Right ventricle myocardium superior (tissue), 1 donor: ENCODE measurements around the gene TRIM54. TPM values are rescaled to one million over a fixed set of nuclear protein-coding genes. Genes with fewer than 3 reads are reported as not detected.
A peak's percentile ranks its signal among the peaks of the same experiment; 100 is the strongest.
"Not testable (repeated sequence)": the region's sequence is repeated elsewhere in the genome, so short reads cannot be mapped to it uniquely, and the experiment has no call there.

Experiments
- ATAC-seq: fragments of 200-7000 bp; cut with Tn5 transposase; one replicate; pipeline ENCODE4 v1.9.1; 2020; ENCODE audit warnings: mild to moderate bottlenecking; ENCODE audit not compliant: poor library complexity
- DNase-seq: peaks from one replicate; pipeline ENCODE4 v3.0.0-alpha.2; 2020
- intact Hi-C: fragments of 100-400 bp; cut with DNase I; formaldehyde crosslinking; loops from one replicate; pipeline ENCODE4 v1.11.2; 2022
- total RNA-seq: library from RNA; stranded (reverse); fragmentation: NEBNext Ultra II Directional; extraction: Animal tissue kit (Norgen Biotek cat#: 25700); gene quantifications from one replicate; pipeline ENCODE4 v1.2.1, GENCODE V29; 2021
- donor health status: DM: no; HTN: yes; CAD: no; lungs with severe emphysema.

The TRIM54 gene
- total RNA-seq, 1 donor from 2014 or later, result 301 TPM

DNA sequence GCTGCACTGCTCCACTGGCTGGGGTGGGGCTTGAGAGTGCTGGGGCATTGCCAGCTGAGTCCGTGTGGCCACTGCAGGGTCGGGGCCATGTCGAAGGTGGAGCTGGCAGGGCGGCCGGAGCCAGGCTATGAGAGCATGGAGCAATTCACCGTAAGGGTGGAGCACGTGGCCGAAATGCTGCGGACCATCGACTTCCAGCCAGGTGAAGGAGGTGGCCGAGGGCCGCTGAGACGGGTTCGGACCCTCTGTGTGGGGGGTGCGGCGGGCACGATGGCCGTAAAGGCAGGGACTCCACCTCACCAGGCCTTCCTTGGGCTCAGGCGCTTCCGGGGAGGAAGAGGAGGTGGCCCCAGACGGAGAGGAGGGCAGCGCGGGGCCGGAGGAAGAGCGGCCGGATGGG lies 23.9 kb downstream of the TRIM54 start:
- no peak for DNase-seq
- ATAC-seq, result no peak
- intact Hi-C loops, result no loop called here

DNA sequence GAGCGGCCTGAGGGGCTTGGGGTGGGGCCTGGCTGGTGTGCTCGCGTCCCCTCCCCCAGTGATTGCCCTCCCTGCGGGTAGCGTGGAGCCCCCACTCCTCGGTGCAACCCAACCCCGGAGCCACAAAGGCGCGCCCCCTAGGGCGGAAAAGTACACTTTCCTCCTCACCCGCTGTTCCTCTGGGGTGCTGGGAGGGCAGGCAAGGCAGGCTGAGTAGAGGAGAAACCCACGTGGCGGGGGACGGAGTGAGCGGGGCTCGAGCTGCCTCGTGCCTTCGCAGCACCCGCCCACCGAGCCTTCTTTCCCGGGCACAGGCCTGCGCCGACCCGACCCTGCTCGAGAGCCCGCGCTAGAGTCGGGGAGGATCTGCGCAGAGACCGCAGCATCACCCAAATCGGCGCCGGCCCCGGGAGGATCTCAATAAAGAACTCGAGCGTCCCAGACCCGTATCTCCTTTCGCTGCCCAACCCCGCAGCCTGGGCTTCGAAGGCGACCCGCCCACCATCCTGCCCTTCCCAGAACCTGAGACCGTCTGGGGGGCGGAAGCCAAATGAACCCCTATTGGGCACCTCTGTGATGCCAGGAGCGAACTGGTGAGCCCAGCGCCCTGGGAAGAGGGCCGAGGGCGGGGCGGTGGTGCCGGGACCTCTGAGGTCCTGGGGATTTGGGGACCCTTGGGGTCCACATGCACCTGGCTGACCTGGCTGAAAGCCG lies 24.5 kb downstream of the TRIM54 start:
- intact Hi-C loops, result no loop called here
- DNase-seq (no peak), ATAC-seq (no peak)

DNA sequence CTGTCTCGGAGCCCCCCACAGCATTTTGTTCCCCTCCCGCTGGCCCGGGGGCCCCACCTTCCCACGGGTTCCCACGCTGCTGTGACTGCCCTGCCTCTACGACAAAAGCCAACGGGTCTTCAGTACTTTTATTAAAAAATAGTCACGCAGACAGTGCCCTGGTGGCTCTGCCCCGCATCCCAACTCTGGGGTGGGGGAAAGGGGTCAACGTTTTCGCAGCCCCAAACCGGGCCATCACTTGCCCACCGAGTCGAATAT lies 25.0 kb downstream of the TRIM54 start:
- ATAC-seq (no peak), DNase-seq (no peak)
- intact Hi-C loops, result no loop called here

DNA sequence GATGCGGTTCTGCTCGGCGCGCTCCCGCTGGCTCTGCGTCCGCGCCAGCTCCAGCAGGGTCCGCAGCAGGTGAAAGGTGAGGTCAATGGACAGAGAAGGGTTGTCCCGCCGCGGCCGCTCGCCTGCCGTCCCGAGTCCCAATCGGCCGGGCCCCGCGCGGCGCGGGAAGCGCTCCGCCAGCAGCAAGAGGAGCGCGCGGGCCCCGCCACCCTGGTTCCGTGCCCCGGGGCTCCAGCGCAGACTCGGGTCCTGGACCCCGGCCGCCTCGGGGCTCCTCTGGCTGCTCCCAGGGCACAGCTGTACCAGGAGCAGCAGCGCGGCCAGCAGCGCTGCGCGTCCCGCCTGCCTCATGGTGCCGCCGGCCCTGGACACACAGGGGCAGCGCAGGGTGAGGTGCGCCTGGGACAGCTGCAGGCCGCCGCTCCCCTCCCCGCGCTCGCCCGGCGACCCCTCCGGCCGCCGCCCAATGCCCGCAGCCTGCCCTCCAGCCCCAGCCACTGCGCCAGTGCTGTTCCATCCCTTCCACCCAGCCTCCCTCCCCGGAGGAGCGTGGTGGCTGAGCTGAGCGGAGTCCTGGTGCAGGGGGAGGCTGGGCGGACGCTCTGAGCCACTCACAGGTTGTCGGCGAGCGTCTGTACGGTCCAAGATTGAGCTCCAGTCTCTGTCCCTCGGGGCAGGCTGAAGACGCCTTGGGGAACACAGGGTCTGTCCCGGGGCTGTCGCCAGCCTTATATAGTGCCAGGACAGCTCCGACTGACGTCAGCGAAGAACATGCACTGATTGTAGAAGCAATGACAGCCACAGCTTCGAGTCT lies 25.5 kb downstream of the TRIM54 start:
- peak; percentile 1 for ATAC-seq
- intact Hi-C loops, result no loop called here
- no peak for DNase-seq

DNA sequence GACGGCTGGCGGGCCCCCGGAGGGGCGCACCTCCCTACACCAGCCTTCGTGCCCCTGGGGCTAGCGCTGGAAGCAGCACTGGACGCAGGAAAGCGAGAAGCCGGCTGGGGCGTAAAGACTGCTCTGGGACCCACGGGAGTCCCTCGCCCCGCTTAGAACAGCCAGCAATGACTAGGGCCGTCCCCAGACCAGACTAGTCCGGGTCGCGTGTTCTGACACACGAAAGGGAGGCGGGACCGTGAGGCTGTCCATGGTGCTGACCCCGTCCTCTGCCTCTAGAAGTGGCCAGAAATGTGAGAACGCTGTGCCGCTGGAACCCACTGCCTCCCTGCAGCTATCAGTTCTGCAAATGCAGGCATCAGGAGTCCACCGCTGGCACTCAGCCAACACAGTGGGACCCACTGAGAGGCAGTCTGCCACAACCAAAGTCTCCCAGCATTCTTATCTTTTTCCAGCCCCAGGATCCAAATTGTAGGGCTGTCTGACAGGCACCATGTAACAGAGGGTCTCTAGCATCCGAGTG lies 26.2 kb downstream of the TRIM54 start, which contains the start of gene UCN:
Gene UCN (minus strand): TSS at position 87 of the 523 bp plus-strand sequence. CDS start 550 bp downstream, outside the sequence.
- peak; percentile 67 for DNase-seq
- ATAC-seq, result peak; percentile 17
- intact Hi-C loops, result no loop called here

DNA sequence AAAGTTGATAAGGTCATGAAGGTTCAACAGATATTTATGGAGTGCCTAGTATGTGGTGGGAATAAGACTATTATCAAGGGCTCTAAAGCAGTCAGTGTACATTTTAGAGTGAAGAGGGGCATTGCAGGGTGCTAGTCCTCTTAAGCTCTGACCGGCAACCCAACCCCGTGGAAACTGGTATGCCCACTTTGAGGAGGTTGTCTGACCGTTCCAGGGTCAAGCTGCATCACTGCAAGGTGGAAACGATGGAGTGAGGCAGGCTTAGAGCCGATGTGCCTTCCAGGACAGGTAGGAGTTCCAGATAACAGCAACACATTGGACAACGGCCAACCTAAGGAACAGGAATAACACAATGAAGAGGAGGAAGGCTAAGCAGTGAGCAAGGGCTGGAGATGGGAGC lies 27.4 kb downstream of the TRIM54 start:
- intact Hi-C loops, result no loop called here
- no peak for ATAC-seq
- DNase-seq, result no peak

DNA sequence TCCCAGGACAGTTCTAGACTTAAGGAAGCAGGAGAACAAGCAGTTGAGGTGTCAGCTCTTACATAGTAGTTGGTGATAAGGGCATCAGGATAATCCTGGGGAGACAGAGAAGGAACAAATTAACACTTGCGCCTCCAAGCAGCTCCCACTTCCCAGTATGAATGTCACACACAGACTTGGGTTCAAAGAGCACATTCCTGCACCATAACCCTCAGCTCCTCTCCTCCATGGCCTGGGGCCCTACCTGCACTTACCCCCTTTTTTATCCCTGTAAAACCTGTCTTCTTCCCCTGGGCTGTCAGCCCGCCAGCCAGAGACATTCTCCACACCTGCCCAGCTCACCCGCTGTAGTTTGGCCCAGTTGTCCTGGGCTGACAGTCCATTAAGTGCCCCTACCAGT lies 29.9 kb downstream of the TRIM54 start:
- intact Hi-C loops, result no loop called here
- ATAC-seq, result peak; percentile 2
- no peak for DNase-seq

DNA sequence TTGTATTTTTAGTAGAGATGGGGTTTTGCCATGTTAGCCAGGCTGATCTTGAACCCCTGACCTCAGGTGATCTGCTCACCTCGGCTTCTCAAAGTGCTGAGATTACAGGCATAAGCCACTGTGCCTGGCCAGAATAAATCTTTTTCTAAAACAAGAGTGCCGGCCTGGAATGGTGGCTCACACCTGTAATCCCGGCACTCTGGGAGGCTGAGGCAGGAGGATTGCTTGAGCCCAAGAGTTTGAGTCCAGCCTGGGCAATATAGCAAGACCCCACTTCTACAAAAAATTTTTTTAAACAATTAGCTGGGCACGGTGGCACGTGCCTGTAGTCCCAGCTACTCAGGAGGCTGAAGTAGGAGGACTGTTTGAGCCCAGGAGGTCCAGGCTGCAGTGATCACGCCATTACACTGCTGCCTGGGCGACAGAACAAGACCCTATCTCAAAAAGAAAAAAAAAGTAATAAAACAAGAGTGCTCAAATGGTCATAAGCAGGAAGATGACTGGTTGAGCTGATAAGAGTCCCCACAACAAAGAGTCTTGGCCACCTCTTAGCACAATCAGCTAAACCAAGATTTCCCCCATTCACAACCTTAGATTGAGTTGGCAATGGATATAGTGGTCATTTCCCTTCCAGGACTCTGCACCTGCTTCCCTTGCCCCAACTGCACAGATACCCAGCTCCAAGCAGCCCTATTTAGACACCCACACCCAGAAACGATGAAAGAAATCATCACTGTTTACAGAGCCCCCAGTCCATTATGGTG lies 31.8 kb downstream of the TRIM54 start:
- DNase-seq (no peak), ATAC-seq (no peak)
- intact Hi-C loops, result no loop called here

DNA sequence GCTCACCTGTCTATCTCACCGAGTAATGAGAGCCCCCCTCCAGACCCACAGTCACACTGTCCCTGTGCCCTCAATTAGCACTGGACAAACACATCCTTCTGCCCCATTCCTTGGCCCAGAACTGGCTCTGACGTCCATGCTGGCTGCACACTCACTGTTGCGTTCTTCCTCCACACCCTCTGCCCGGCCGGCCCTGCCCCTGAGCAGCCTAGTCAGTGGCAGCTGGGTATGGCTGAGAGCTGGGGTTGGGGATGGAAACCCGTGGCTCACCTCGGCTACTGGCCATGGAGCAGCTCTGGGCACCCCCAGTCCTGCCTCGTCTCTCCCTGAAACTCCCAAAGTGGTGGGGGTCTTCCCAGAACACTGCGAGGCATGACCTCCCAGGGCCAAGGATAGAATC lies 32.5 kb downstream of the TRIM54 start:
- ATAC-seq (no peak), DNase-seq (no peak)
- intact Hi-C loops, result no loop called here

DNA sequence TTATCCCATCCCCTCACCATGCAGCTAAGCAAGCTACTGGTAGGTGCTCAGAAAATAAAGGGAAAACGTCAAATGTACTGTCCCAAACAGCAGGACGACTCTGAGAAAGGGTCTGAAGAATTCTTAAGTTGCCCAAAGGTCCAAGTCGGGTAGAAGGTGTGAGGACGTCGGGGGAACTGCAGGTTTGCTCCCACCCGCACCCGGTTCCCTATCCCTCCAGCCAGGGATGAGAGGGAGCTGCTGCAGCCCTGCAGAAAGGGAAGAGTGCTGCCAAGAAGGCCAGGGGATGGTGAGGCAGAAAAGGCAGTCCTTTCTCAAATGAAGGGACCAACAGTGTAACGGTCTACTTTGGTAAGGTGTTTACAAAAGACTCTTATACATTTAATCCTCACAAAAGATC lies 32.9 kb downstream of the TRIM54 start:
- intact Hi-C loops, result no loop called here
- ATAC-seq, result no peak
- no peak for DNase-seq

DNA sequence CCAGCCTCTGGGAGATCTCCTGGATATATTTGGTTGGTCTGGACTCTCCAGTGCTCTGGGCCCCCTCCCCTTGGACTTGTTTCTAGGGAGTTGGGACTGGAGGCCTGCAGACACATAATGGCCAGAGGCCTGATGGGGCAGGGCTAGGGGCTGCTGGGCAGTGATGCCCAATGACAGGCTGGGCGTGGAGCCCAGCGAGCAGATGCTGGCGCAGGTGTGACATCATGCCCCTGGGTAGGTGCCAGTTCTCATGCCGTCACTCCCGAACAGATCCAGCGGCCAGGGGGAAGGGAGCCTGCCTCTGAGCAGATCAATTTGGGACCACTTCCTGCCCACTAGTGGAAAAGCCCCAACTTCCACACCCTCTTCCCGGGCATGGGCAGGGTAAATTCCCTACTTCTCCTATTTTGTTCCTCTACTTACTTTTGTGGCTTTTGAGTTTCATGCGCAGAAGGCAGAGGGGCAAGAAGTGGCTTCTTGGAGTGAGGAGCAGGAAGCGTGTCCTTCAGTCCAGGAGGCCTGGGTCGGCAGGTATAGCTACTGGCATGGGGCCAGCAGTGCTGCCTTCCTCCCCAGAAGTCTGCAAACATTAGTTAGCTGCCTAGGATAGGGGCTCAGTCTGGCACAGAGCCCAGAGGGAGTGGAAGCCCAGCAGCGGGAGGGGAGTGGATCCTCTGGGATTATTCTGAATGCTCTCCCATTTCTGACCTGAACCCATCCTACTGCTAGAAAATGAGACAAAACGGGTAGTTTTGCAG lies 34.6 kb downstream of the TRIM54 start:
- ATAC-seq (peak; percentile 14), DNase-seq (peak; percentile 60)
- intact Hi-C loops, result no loop called here

DNA sequence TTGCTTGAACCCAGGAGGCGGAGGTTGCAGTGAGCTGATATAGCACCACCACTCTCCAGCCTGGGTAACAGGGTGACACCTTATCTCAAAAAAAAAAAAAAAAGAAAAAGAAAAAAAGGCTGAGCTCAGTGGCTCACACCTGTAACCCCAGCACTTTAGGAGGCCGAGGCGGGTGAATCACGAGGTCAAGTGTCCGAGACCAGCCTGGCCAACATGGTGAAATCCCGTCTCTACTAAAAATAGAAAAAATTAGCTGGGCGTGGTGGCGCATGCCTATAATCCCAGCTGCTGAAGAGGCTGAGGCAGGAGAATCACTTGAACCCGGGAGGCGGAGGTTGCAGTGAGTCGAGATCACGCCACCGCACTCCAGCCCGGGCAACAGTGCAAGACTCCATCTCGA lies 37.6 kb downstream of the TRIM54 start:
- intact Hi-C loops, DNase-seq, ATAC-seq: not testable (repeated sequence)

DNA sequence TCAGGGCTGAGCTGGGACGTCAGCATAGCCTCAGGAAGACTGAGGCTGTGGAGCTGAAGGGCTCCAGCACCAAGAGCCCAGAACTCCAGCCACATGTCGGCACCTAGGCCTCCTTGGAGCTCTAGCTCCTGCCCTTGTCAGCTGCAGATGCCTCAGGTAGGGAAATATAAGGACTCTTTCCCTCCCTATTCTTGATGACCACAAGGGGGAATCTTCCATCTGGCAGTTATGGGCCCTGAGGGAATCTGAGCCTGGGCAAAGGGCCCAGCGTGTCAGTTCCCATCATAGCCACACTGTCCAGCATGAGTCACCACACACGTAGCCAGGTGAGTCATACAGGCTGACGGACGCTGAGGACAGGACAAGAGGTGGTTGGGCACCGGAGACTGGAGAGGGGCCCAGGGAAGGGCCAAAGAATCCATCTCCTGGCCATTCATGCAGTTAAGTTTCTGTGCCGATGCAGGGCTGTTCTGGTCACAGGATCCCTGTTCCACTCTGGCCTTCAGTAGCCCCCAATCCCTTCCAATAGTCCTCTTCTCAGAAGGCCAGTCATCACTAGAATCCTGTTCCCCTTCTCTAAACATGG lies 38.8 kb downstream of the TRIM54 start:
- intact Hi-C loops, result no loop called here
- DNase-seq, result peak; percentile 80
- ATAC-seq, result peak; percentile 65

DNA sequence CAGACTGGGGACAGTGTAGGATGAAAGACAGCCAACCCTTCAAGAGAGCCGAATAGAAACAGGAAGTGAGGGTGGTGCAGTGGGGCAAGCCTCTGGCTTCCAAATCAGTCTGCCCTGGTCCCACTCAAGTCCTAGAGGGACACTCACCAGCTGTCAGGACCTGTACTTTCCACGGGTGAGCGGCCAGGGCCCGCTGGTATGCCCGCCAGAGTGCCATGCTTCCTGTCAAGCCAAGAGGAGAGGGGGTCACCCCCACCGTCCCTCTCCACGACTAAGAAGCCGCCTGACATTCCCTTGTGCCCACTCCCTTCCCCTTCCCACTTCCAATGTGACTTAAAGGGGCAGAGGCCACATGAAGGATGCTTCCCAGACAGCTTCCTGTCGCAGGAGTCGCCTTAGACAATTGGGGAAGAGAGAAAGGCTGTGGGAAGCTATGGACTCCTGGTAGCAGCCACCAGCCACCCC lies 40.1 kb downstream of the TRIM54 start:
- DNase-seq, result no peak

DNA sequence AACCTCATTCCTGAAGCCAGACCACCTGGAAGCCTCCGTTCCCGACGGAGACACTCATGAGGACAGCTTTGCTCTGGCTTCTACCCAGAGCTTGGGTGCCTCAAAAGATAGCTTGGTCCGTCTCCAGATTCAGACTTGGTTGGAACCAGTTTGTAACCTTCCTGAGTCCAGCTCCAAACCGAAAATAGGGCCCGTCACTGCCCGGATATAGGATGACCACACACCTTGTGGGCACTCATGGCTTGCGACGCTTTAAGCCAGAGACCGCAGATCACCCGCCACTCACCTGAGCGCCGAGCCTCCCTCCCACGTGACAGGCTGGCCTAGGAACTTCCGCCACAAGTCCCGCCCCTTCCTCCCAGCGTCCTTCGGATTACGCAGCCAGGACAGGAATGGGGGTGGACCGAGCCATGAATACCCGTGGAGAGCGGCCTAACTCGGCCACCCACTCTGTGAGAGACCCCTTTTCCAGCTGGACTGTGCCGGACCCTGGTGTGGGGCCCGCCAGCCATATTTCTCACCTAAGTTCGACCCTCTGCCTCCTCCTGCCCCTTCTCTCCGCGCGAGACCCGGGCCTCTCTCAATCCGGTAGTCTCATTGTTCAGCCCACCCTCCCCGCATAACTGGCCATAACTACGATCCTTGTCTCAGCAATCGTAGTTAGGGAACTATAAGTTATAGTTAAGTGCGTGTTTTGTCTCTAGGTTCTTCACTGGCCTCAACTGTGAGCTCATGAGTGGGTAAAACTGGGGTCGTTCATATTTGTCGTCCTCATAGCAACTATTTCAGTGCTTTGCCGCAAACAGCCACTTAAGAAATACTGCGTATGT lies 40.8 kb downstream of the TRIM54 start, which contains the start of gene MPV17:
Gene MPV17 (minus strand): TSS at position 332 of the 830 bp plus-strand sequence. CDS start 580 bp downstream, outside the sequence.
- ATAC-seq (peak; percentile 95), DNase-seq (peak; percentile 94)
- intact Hi-C loops, result no loop called here

More for the DNA sequence above, 40.1 kb downstream of the TRIM54 start:
- intact Hi-C loops, result no loop called here
- ATAC-seq, result peak; percentile 11

DNA sequence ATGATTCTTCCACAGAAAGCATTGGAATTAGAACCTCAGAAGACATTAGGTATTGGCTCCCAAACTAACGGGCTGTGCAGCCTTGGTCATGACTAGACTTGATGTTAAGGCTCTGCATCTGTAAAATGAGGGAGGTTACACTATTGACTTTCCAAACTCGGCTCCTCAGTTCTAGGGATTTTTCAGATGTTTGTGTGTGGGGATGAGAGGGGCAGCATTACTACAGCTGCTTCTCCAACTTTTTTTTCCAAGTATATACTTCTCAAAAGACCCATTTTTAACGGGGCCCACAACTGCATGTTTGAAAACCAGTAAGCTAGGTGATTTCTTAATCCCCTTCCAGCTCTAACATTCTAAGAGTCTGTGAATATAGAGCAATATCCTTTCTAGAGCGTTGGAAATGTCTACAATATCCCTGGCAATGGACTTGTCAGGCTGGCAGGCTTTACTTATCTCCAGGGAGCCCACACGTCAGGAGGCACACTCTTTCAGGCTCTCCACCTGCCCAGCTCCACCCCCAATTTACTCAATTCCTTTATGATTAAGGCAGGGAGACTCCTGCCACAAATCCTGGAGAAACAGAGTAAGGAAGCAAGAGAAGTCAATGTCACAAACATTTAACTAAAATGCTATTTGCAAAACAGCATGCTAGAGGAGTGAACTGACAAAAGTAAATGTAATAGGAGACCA lies 41.5 kb downstream of the TRIM54 start:
- DNase-seq (no peak), ATAC-seq (peak; percentile 9)
- intact Hi-C loops, result no loop called here

DNA sequence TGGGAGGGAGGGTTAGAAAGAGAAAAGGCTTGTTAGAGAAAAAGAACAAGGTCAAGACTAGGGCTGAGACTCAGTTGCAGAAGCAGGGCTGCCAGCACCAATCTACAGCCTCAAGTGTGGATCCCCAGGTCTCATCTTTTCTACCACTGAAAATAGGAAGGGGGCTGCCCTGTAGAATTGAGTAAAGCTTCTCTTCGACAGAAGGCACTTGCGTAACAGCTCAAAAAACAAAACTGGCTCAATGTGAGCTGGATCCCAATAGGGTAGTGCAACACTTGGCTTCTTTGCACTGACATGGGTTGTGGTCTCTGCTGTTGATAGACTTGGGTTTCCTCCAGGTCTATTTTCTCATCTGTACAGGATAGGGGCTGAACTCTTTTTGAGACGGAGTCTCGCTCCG lies 42.5 kb downstream of the TRIM54 start:
- intact Hi-C loops, result no loop called here
- ATAC-seq, result no peak
- no peak for DNase-seq
